HG03342 (cell line): Measurements from ENCODE around the gene EEF1AKMT3.
"Not testable (repeated sequence)": the region's sequence is repeated elsewhere in the genome, so short reads cannot be mapped to it uniquely, and the experiment has no call there.

ENCODE experiments used
- ATAC-seq: cut with Tn5 transposase; IDR thresholded peaks from one replicate; pipeline ENCODE4 v1.9.1; 2021; ENCODE audit warnings: mild to moderate bottlenecking, moderate library complexity; ENCODE audit not compliant: unreplicated experiment

EEF1AKMT3 gene

DNA sequence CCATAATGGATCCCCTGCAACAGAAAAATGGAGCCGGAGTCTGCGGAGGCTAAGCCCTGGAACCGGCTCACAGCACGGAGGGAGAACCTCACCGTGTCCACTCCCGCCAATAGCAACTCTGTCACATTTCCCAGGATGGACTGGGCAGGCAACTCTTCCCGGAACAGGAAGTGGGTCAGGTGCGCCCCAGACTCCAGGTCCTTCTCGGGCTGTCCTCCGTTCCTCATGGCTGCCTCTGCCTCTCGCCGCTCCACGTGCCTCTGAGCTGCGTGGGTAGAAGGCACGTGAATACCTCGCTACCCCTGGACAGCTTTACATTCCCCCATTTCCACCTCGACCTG lies 7.8 kb upstream of the EEF1AKMT3 start:
- peak; percentile 8 for ATAC-seq

GRCh38 chr12:57765003-57765697 lies 7.3 kb upstream of the EEF1AKMT3 start:
- ATAC-seq = peak; percentile 53

DNA sequence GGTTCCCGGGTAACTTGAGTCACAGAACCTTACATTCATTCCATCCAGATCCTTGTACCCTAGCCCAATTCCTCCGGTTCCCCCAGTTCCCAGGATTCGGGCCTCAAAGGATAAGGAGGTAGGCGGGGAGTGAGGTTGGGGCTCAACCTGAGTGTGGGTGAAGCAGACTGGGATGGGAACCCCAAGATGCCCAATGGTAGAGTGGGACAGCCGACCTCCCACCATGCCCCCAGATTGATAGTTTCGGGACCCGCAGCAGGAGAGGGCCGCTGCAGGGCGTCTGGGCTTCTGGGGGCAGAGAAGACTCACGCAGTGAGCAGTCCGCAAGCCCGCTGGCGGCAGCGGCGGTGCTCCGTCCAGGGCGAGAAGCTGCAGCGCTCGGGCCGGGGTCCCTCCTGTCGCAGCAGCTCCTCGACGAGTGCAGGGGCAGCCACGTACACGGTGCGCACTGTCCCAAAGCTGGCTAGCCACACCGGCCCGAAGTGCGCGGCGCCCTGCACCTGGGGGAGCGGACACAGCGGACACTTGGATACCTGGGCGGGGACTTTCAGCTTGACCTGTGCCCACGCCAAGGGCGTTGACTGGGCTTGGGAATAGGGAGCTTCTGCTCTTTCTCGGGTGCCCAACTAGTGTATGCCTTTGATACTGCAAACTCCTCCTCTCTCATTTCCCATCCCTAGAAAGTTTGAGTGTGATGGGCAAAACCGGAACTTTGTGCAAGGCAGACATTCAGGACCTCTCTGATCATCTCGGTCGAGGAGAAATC lies 6.5 kb upstream of the EEF1AKMT3 start:
- peak; percentile 4 for ATAC-seq

- ATAC-seq = no peak
These were observed 5.7 kb upstream of the EEF1AKMT3 start, which contains the start of gene CYP27B1 for GRCh38 chr12:57766464-57767304. CYP27B1 (minus strand) TSS chr12:57767078; CDS start chr12:57767041, 37 bp downstream.

DNA sequence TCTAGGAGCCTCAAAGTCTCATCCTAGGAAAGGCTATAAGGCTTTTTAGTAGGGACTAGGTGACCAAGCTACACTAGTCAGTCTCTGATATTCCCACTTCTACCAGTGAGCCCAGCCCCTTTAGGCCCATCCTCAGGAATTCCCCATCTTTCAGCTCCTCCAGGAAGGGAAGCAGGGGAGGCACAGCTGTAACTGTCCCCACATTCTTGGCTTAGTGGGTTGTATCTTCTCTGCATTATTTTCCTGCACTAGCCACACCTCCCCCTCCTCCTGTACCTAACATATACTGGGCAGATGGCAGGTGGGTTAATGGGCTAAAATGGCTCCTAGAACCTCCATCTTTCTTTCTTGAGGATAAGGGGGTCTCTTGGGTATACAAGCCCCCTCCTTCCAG lies 5.1 kb upstream of the EEF1AKMT3 start:
- no peak for ATAC-seq

DNA sequence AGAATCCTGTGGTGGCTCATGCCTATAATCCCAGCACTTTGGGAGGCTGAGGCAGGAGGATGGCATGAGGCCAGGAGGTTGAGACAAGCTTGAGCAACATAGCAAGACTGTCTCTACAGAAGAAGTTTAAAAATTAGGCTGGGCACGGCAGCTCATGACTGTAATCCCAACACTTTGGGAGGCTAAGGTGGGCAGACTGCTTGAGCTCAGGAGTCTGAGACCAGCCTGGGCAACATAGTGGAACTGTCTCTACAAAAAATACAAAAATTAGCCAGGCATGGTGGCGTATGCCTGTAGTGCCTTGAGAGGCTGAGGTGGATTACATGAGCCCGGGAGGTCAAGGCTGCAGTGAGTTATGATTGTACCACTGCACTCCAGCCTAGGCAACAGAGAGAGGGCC lies 4.5 kb upstream of the EEF1AKMT3 start:
- ATAC-seq = no peak

DNA sequence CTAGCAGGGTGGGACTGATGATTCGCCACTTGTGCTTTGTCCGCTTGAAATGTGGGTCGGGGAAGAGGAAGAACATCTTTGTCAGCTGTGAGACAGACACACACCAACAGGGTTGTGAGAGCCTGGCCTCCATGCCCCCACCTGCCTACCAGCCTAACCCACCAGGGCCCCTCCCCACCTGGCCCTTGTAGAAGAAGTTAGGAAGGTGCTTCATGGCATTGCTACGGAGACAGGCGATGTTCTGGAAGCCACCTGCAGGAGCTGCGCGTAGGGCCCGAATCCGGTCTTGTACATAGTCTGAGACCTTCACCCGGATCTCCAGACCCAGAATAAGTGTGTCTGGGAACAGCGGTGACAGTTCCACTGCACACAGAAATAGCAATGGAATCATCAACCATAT lies 2.8 kb upstream of the EEF1AKMT3 start:
- no peak for ATAC-seq

GRCh38 chr12:57770734-57771133 lies 1.7 kb upstream of the EEF1AKMT3 start:
- no peak for ATAC-seq

DNA sequence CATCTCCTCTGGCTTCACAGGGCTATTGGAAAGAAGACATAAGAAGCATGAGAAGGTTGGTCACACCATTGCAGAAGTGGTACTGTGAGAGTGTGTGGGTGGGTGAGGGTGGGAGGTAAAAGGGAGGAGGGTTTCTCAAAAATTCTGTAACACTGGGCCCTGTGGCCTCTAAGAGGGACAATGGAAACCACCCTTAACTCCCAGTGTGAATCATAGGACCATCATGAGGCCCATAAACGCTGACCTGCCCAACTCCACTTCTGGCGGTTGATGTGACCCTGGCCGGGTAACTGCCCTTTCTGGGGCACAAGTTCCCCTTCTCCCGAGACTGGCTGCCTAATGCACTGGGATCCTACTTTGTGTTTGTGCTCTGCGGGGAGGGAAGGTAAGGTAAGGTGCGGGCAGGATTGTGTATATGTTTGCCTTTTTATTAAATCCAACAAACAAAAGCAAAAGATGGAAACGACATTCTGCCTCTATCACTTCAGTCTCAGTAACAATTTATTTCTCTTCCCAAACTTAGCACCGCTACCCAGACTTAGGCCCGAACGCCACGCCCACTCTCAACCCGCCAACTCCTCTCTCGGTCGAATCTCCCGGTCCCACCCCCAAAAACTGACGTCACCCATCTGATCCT lies 1.1 kb upstream of the EEF1AKMT3 start:
- ATAC-seq = peak; percentile 63

DNA sequence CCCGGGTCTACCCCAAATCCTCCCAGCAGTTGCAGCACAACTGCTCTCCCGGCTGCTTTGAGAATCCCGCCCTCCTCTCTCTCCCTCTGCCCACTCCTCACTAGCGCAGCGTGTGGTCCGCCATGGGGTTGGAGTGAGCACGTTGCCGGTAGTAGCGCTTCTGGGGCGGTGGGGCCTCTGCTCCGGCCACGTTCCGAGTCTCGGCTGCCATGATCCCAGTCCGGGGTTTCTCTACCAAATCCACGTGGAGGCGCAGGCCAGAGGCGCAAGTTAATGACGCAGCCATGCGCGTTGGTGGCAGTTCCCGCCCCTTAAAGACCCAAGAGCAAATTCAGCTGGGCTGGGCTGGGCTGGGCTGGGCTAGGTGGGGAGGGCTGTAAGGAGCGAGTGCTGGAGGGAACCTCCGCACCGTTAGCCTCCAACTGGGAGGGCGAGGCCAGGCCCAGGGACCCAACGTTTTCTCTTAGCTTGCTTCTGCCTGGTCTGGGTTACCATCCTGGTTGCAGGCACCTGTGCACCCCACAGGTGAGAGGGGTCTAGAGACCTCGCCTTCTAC lies 463 bp upstream of the EEF1AKMT3 start, which contains the start of gene METTL1:
Gene METTL1, minus strand, starts transcription at position 233 of the 556 bp plus-strand sequence. Its CDS starts 22 bp downstream, at position 211.
- ATAC-seq = peak; percentile 89

DNA sequence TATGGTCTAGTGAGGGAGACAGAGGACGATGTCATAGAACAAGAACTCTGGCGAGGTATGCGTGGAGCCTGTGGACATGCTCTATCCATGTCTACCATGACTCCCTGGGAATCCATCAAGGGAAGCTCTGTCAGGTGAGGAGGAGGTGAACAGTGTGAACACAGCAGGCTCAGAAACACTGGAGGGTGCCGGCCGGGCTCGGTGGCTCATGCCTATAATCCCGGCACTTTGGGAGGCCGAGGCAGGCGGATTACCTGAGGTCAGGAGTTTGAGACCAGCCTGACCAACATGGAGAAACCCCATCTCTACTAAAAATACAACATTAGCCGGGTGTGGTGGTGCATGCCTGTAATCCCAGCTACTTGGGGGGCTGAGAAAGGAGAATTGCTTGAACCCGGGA lies 2.2 kb downstream of the EEF1AKMT3 start:
- ATAC-seq = not testable (repeated sequence)

GRCh38 chr12:57775044-57775443 lies 2.6 kb downstream of the EEF1AKMT3 start:
- no peak for ATAC-seq

DNA sequence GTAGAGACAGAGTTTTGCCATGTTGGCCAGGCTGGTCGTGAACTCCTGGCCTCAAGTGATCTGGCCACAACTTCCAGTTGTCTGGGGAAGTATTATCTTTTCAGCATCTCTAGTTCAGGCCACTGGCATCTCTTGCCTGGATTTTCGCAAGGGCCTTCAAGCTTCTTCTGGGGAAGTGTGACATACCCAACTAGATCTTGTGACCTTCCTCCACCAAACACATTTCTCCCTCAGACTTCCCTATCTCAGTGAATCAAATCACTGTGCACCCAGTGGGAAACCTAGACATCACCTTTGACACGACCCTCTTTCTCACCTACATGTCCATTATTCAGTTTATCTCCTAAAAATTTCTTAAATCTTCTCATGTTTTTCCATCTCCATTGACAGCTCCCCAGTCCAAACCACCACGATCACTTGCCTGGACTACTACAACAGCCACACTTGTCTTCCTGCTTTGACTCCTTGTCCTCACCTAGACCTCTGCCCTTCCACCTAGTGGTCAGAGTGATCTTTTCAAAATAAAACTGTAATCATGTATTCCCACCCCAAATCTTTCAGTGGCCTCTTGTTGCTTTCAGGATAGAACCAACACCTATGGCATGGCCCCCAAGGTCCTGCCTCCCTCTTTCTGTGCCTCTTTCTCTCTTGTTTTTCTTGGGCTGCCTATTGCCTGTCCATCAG lies 3.3 kb downstream of the EEF1AKMT3 start:
- ATAC-seq = no peak

DNA sequence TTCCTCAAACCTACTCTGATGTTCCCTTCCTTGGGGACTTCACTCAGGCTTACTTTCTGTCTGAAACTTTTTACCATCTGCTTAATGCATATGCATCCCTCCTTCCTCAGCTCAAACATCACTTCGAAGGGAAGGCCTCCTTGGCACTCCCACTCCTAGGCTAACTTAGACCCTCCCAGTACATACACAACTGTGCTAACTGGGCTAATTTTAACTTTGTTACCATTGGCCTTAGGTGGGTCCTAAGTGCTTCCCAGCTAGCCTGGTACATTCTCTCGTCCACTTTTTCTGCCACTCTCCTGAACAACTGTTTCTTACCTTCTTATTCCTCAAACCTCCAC lies 3.8 kb downstream of the EEF1AKMT3 start:
- no peak for ATAC-seq

DNA sequence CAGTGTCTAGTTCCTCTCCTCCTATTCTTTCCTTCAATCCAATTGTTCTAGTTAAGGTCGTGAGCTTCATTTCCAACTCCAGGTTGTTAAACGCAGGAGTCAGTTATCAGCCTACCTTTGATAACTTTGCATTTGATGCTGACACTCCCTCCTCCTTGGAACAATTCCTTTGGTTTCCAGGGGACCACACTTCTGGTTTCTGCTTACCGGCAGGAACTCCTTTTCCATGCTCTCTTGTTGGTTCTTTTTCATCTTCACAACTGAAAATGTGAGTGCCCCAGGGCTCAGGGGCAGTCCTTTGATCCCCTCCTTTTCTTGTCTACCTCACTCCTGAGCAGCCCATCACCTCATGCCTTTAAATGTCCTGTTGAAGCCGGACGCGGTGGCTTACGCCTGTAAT lies 5.0 kb downstream of the EEF1AKMT3 start:
- ATAC-seq = no peak

DNA sequence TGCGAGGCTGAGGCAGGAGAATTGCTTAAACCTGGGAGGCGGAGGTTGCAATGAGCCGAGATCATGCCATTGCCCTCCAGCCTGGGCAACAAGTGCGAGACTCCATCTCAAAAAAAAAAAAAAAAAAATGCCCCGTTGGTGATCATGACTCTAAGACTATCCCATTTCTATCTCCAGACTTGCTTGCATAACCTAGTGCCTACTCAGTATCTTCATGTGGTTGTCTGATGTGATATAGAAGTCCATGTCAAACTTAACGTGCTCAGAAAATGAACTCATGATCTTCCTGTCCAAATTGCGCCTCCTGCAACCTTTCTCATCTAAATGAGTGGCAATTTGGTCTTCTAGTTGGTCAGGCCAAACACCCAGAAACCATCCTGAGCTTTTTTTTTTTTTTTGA lies 5.5 kb downstream of the EEF1AKMT3 start:
- no peak for ATAC-seq

DNA sequence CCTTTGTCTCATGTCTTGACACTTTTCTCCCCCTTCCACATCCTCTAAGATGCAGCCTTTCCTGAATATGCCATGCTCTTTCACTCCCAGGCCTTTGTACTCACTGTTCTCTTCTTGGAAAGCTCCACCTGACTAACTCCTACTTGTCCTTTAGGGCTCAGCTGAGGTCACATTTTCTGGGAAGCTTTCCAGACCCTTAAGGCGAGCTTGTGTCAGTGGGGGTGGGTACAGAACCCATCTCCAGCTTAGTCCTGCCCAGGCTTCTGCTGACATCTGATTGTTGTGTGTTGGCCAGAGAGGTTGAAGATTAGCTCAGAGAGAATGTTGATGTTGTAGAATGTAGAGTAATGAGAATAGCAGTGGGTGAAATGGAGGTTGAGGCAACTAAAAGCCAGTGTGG lies 7.3 kb downstream of the EEF1AKMT3 start:
- ATAC-seq = no peak

DNA sequence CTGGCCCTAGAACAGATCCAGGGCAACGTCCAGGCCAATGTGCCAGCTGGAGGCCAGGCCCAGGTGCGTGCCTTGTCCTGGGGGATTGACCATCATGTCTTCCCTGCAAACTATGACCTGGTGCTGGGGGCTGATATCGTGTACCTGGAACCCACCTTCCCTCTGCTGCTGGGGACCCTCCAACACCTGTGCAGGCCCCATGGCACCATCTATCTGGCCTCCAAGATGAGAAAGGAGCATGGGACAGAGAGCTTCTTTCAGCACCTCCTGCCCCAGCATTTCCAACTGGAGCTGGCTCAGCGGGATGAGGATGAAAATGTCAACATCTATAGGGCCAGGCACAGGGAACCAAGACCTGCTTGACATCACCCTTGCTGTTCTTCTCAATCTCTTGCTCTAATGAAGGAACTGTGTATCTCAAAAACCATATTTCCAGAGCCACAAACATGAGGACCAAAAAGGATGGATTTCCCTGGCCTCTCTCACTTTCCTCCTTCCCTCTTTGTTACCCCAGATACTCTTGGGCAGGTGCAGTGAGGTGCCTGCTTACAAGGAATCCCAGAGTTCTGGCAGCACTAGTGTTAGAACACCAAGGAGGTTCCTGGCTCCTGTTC lies 8.0 kb downstream of the EEF1AKMT3 start:
- ATAC-seq = no peak

GRCh38 chr12:57781244-57781643 lies 8.8 kb downstream of the EEF1AKMT3 start:
- no peak for ATAC-seq

- ATAC-seq = no peak
These were observed 9.4 kb downstream of the EEF1AKMT3 start for GRCh38 chr12:57781801-57782200.
